Neural cell (in vitro differentiated cells): Measurements from ENCODE around the gene NCKAP5. TPM values are rescaled to one million over a fixed set of nuclear protein-coding genes. Genes with fewer than 3 reads are reported as not detected.

Experiments used
- H2AFZ ChIP-seq: fragments of 200-600, 300-800 bp; sonication (generic), shearing (Covaris generic); 2 replicates; pipeline ENCODE4 v1.6.0; 2014; ENCODE audit warnings: low read depth, mild to moderate bottlenecking, antibody characterized with exemption, low read length, moderate library complexity
- H3F3A ChIP-seq: fragments of 200-600 bp; shearing (Covaris generic); 2 replicates; pipeline ENCODE4 v1.6.1; 2016; ENCODE audit warnings: mild to moderate bottlenecking, moderate library complexity, mixed read lengths, antibody characterized with exemption, low read length; ENCODE audit not compliant: insufficient read depth, poor library complexity, severe bottlenecking
- H3K27ac ChIP-seq: fragments of 200-600, 300-800 bp; sonication (generic), shearing (Covaris generic); 2 replicates; pipeline ENCODE4 v1.5.1; 2014; ENCODE audit warnings: mild to moderate bottlenecking, low read length, moderate library complexity
- H3K27me3 ChIP-seq: fragments of 300-800, 200-600 bp; sonication (generic), shearing (Covaris generic); 2 replicates; pipeline ENCODE4 v1.6.0; 2014; ENCODE audit warnings: mild to moderate bottlenecking, low read depth, low read length, moderate library complexity; ENCODE audit not compliant: insufficient read depth
- H3K36me3 ChIP-seq: fragments of 300-800, 200-600 bp; sonication (generic), shearing (Covaris generic); 2 replicates; pipeline ENCODE4 v1.5.1; 2014; ENCODE audit warnings: mild to moderate bottlenecking, antibody characterized with exemption, low read length, moderate library complexity; ENCODE audit not compliant: insufficient read depth
- H3K4me2 ChIP-seq: fragments of 300-800, 200-600 bp; sonication (generic), shearing (Covaris generic); 2 replicates; pipeline ENCODE4 v1.6.0; 2014; ENCODE audit warnings: mild to moderate bottlenecking, low read length
- H3K4me3 ChIP-seq: fragments of 300-800, 200-600 bp; sonication (generic), shearing (Covaris generic); 2 replicates; pipeline ENCODE4 v1.5.1; 2014; ENCODE audit warnings: mild to moderate bottlenecking, low read length, moderate library complexity
- H3K79me2 ChIP-seq: fragments of 200-600 bp; shearing (Covaris generic); replicated peaks from 2 replicates; pipeline ENCODE4 v1.6.0; 2014; ENCODE audit warnings: mild to moderate bottlenecking, low read length, moderate library complexity; ENCODE audit not compliant: insufficient read depth
- H3K9ac ChIP-seq: fragments of 300-800, 200-600 bp; sonication (generic), shearing (Covaris generic); 2 replicates; pipeline ENCODE4 v1.6.1; 2016; ENCODE audit warnings: mild to moderate bottlenecking, low read length, mixed read lengths
- H3K9me2 ChIP-seq: fragments of 200-600 bp; shearing (Covaris generic); 2 replicates; pipeline ENCODE4 v1.6.1; 2016; ENCODE audit warnings: mild to moderate bottlenecking, low read length, mixed read lengths; ENCODE audit not compliant: insufficient read depth
- H3K9me3 ChIP-seq: fragments of 200-600, 300-800 bp; sonication (generic), shearing (Covaris generic); 2 replicates; pipeline ENCODE4 v1.6.1; 2016; ENCODE audit warnings: mild to moderate bottlenecking, mixed run types, low read length, moderate library complexity, mixed read lengths
- H4K20me1 ChIP-seq: fragments of 200-600 bp; shearing (Covaris generic); 2 replicates; pipeline ENCODE4 v1.6.1; 2016; ENCODE audit warnings: mild to moderate bottlenecking, mixed run types; ENCODE audit not compliant: insufficient read depth
- EP300 ChIP-seq: fragments of 450-650 bp; conservative IDR thresholded peaks from 2 replicates; pipeline ENCODE4 v1.6.1; 2014; ENCODE audit warnings: antibody characterized with exemption, mild to moderate bottlenecking, moderate library complexity; ENCODE audit not compliant: poor library complexity, severe bottlenecking
- EZH2 ChIP-seq: fragments of 200-600, 300-800 bp; shearing (Covaris generic), sonication (generic); IDR thresholded peaks from 2 replicates; pipeline ENCODE4 v1.6.1; 2014; ENCODE audit warnings: antibody characterized with exemption, low read length, borderline replicate concordance, mild to moderate bottlenecking; ENCODE audit not compliant: insufficient read depth, poor library complexity, severe bottlenecking
- MXI1 ChIP-seq: fragments of 450-650 bp; conservative IDR thresholded peaks from 2 replicates; pipeline ENCODE4 v1.6.1; 2014; ENCODE audit warnings: antibody characterized with exemption, mild to moderate bottlenecking; ENCODE audit not compliant: poor library complexity, severe bottlenecking
- POLR2AphosphoS5 ChIP-seq: IDR thresholded peaks from 2 replicates; pipeline ENCODE4 v1.6.1; 2012
- RAD21 ChIP-seq: fragments of 450-650 bp; conservative IDR thresholded peaks from 2 replicates; pipeline ENCODE4 v1.6.1; 2014; ENCODE audit warnings: antibody characterized with exemption, mild to moderate bottlenecking, moderate library complexity
- SMC3 ChIP-seq: fragments of 450-650 bp; conservative IDR thresholded peaks from 2 replicates; pipeline ENCODE4 v1.6.1; 2014; ENCODE audit warnings: antibody characterized with exemption, mild to moderate bottlenecking, moderate library complexity; ENCODE audit not compliant: poor library complexity
- TAF1 ChIP-seq: IDR thresholded peaks from 2 replicates; pipeline ENCODE4 v1.6.1; 2012; ENCODE audit warnings: low read depth
- polyA plus RNA-seq: library from polyadenylated mRNA; depleted of rRNA; stranded (reverse); fragments of >200 nt; gene quantifications from 2 replicates; pipeline ENCODE4 v1.2.3, GENCODE V29; 2014
- small RNA-seq, 3 experiments: library from RNA; depleted of rRNA; stranded (forward); fragments of <200 nt; gene quantifications; one replicate each; pipeline ENCODE3, GENCODE V24; 2012
- TF ChIP-seq, protein P1 (sequence below): fragments of 450-650 bp; IDR thresholded peaks from 2 replicates; pipeline ENCODE4 v1.5.1; 2014; ENCODE audit warnings: antibody characterized with exemption, mild to moderate bottlenecking, moderate library complexity; ENCODE audit not compliant: poor library complexity, severe bottlenecking
- TF ChIP-seq, protein P2 (sequence below): IDR thresholded peaks from 2 replicates; pipeline ENCODE4 v1.6.1; 2012; ENCODE audit warnings: borderline replicate concordance

NCKAP5 gene
- polyA plus RNA-seq, 1 donor from 2014 or later, result 2.4 TPM

DNA sequence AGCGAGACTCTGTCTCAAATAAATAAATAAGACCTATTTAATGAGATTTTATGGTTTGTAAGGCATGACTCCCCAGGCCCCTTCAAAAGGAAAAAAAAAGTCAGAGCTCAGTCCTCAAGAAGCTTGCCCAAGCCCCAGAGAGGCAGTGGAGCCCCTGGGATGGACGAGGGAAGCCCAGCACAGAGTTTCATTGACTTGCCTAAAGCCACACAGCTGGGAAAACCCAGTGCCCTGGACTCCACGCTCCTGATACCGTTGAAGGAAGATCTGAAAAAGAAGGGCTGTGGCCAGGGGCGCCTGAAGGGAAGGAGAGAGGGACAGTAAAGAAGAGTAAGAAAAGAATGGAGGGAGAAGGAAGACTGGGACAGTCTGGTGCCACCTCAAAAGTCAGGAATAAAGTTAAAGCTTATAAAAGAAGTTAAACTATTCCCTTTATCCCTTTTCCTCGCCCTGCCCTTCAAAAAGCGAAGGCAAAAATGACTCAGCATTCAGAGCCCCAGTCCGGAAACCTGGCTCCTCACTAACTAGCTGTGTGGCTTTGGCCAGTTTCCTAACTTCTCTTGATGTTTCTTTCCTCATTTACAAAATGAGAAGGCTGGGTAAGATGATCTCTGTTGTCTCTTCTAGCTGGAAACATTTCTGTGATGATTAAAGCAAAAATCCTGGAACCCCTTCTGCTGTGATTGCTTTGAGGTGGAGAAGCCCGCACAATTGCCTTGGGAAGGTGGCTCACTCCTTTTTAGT is 945.0 kb downstream of the NCKAP5 start:
- Histone ChIP-seq H3K9ac (no peak overlapping the region), H3K4me3 (no peak overlapping the region), H3K36me3 (no peaks in the 10 kb centered on the region), H3F3A (no peaks in the 10 kb centered on the region), H3K4me2 (no peak overlapping the region), H3K27ac (no peak overlapping the region), H2AFZ (no peak overlapping the region), H4K20me1 (no peaks in the 10 kb centered on the region), H3K79me2 (no peaks in the 10 kb centered on the region), H3K9me2 (no peaks in the 10 kb centered on the region), H3K9me3 (peaks cover 3% of the 10 kb centered on the region), H3K27me3 (no peaks in the 10 kb centered on the region)
- TF ChIP-seq, protein P1, sequence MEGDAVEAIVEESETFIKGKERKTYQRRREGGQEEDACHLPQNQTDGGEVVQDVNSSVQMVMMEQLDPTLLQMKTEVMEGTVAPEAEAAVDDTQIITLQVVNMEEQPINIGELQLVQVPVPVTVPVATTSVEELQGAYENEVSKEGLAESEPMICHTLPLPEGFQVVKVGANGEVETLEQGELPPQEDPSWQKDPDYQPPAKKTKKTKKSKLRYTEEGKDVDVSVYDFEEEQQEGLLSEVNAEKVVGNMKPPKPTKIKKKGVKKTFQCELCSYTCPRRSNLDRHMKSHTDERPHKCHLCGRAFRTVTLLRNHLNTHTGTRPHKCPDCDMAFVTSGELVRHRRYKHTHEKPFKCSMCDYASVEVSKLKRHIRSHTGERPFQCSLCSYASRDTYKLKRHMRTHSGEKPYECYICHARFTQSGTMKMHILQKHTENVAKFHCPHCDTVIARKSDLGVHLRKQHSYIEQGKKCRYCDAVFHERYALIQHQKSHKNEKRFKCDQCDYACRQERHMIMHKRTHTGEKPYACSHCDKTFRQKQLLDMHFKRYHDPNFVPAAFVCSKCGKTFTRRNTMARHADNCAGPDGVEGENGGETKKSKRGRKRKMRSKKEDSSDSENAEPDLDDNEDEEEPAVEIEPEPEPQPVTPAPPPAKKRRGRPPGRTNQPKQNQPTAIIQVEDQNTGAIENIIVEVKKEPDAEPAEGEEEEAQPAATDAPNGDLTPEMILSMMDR, result no peak
- TF ChIP-seq RAD21 (no peak), SMC3 (no peak), TAF1 (no peak), EP300 (no peak), MXI1 (no peak), EZH2 (no peak), POLR2AphosphoS5 (no peak)
- TF ChIP-seq, protein P2, sequence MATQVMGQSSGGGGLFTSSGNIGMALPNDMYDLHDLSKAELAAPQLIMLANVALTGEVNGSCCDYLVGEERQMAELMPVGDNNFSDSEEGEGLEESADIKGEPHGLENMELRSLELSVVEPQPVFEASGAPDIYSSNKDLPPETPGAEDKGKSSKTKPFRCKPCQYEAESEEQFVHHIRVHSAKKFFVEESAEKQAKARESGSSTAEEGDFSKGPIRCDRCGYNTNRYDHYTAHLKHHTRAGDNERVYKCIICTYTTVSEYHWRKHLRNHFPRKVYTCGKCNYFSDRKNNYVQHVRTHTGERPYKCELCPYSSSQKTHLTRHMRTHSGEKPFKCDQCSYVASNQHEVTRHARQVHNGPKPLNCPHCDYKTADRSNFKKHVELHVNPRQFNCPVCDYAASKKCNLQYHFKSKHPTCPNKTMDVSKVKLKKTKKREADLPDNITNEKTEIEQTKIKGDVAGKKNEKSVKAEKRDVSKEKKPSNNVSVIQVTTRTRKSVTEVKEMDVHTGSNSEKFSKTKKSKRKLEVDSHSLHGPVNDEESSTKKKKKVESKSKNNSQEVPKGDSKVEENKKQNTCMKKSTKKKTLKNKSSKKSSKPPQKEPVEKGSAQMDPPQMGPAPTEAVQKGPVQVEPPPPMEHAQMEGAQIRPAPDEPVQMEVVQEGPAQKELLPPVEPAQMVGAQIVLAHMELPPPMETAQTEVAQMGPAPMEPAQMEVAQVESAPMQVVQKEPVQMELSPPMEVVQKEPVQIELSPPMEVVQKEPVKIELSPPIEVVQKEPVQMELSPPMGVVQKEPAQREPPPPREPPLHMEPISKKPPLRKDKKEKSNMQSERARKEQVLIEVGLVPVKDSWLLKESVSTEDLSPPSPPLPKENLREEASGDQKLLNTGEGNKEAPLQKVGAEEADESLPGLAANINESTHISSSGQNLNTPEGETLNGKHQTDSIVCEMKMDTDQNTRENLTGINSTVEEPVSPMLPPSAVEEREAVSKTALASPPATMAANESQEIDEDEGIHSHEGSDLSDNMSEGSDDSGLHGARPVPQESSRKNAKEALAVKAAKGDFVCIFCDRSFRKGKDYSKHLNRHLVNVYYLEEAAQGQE, result no peak

Small RNAs within 50 kb of the gene (small RNA-seq; reads per million reads assigned to genes)
- gene AC016909.1, result 0 reads per million in 3 experiments
- gene RN7SKP154, result 0 reads per million in 3 experiments
- 0 reads per million in 3 experiments for gene RNU6-579P
